Cerebellar nuclear complex (tissue), 1 donor: ENCODE data around the gene CPPED1.
"Not testable (repeated sequence)": the region's sequence is repeated elsewhere in the genome, so short reads cannot be mapped to it uniquely, and the experiment has no call there.

Experiments used
- DNase-seq, 2 experiments: peaks; one replicate each; lab custom pipeline; 2025; lab: John Stamatoyannopoulos, UW

Gene CPPED1

GRCh38 chr16:12802048-12802447 is 1.6 kb downstream of the CPPED1 start:
- no peak for DNase-seq

- no peak for DNase-seq
Measured at GRCh38 chr16:12801511-12802042, 2.1 kb downstream of the CPPED1 start.

- no peak for DNase-seq
Measured at GRCh38 chr16:12800817-12801216, 2.9 kb downstream of the CPPED1 start.

- DNase-seq, result not testable (repeated sequence)
Measured at GRCh38 chr16:12799996-12800395, 3.7 kb downstream of the CPPED1 start.

GRCh38 chr16:12798846-12799245 is 4.8 kb downstream of the CPPED1 start:
- DNase-seq, result no peak

- DNase-seq, result no peak
Measured at GRCh38 chr16:12798171-12798570, 5.5 kb downstream of the CPPED1 start.

GRCh38 chr16:12796498-12796897 is 7.2 kb downstream of the CPPED1 start:
- no peak for DNase-seq

- no peak for DNase-seq
Measured at GRCh38 chr16:12794486-12795387, 8.9 kb downstream of the CPPED1 start.

GRCh38 chr16:12793865-12794240 is 9.8 kb downstream of the CPPED1 start:
- DNase-seq, result no peak

GRCh38 chr16:12793120-12793864 is 10.4 kb downstream of the CPPED1 start:
- DNase-seq, result no peak

- not testable (repeated sequence) for DNase-seq
Measured at GRCh38 chr16:12792528-12792927, 11.2 kb downstream of the CPPED1 start.

GRCh38 chr16:12791340-12791739 is 12.3 kb downstream of the CPPED1 start:
- DNase-seq, result no peak

- DNase-seq, result no peak
Measured at GRCh38 chr16:12788758-12789157, 14.9 kb downstream of the CPPED1 start.

GRCh38 chr16:12786081-12786480 is 17.6 kb downstream of the CPPED1 start:
- DNase-seq, result no peak

GRCh38 chr16:12784076-12784475 is 19.6 kb downstream of the CPPED1 start:
- no peak for DNase-seq

GRCh38 chr16:12781777-12782176 is 21.9 kb downstream of the CPPED1 start:
- no peak for DNase-seq

GRCh38 chr16:12780467-12780866 is 23.2 kb downstream of the CPPED1 start:
- DNase-seq, result no peak

- no peak for DNase-seq
Measured at GRCh38 chr16:12778726-12779125, 25.0 kb downstream of the CPPED1 start.

- no peak for DNase-seq
Measured at GRCh38 chr16:12775656-12776236, 27.9 kb downstream of the CPPED1 start.

- no peak for DNase-seq
Measured at GRCh38 chr16:12773221-12773620, 30.5 kb downstream of the CPPED1 start.

- DNase-seq, result no peak
Measured at GRCh38 chr16:12771341-12771798, 32.3 kb downstream of the CPPED1 start.

GRCh38 chr16:12769525-12769924 is 34.2 kb downstream of the CPPED1 start:
- DNase-seq, result no peak
